Stimulated activated CD4-positive, alpha-beta T cell treated with anti-CD3 and anti-CD28 coated beads, Interleukin-4, amount 100 ng/mL, for 24 hours (primary cell): Measurements from ENCODE around the gene PRM2.

ENCODE experiments used
- DNase-seq: peaks from one replicate; pipeline ENCODE4 v3.0.0-alpha.2; 2020

PRM2 gene

GRCh38 chr16:11258553-11259492 is 17.5 kb downstream of the PRM2 start:
- peak; percentile 44 for DNase-seq

- peak; percentile 68 for DNase-seq
These were observed 18.9 kb downstream of the PRM2 start for GRCh38 chr16:11257131-11257938.

- DNase-seq, result peak; percentile 48
These were observed 19.6 kb downstream of the PRM2 start for GRCh38 chr16:11256661-11257130.

- peak; percentile 87 for DNase-seq
These were observed 20.3 kb downstream of the PRM2 start, which contains the start of gene SOCS1 for GRCh38 chr16:11255737-11256660. Gene SOCS1 (minus strand): TSS chr16:11256204. CDS start chr16:11255478, 726 bp downstream.

- DNase-seq, result peak; percentile 59
These were observed 21.2 kb downstream of the PRM2 start for GRCh38 chr16:11254913-11255736.

- no peak for DNase-seq
These were observed 22.0 kb downstream of the PRM2 start for GRCh38 chr16:11253995-11254912.

GRCh38 chr16:11253009-11253994 is 23.0 kb downstream of the PRM2 start:
- DNase-seq, result peak; percentile 53

- no peak for DNase-seq
These were observed 23.8 kb downstream of the PRM2 start for GRCh38 chr16:11252482-11252931.

- DNase-seq, result peak; percentile 87
These were observed 24.5 kb downstream of the PRM2 start for GRCh38 chr16:11251525-11252481.

- no peak for DNase-seq
These were observed 25.3 kb downstream of the PRM2 start for GRCh38 chr16:11250786-11251524.

GRCh38 chr16:11250091-11250785 is 26.0 kb downstream of the PRM2 start:
- DNase-seq, result no peak

GRCh38 chr16:11249233-11250061 is 26.8 kb downstream of the PRM2 start:
- no peak for DNase-seq

- DNase-seq, result no peak
These were observed 28.1 kb downstream of the PRM2 start for GRCh38 chr16:11248133-11248532.

GRCh38 chr16:11245988-11246387 is 30.3 kb downstream of the PRM2 start:
- no peak for DNase-seq

- no peak for DNase-seq
These were observed 31.0 kb downstream of the PRM2 start for GRCh38 chr16:11245222-11245737.
